ENCODE data around the gene SLC7A1. TPM values are rescaled to one million over a fixed set of nuclear protein-coding genes. Genes with fewer than 3 reads are reported as not detected.
A peak's percentile ranks its signal among the peaks of the same experiment; 100 is the strongest.
"Not testable (repeated sequence)": the region's sequence is repeated elsewhere in the genome, so short reads cannot be mapped to it uniquely, and the experiment has no call there.

SLC7A1 gene
- 79.3 and 91.5 TPM in 2 replicates for total RNA-seq

- Histone ChIP-seq H3K36me3 (ENCODE audit: control insufficient read depth, insufficient read depth, low read length) (no peaks in the 10 kb centered on the region), H3K27me3 (ENCODE audit: control insufficient read depth, insufficient read depth, low read length) (no peaks in the 10 kb centered on the region), H3K4me3 (ENCODE audit: low read depth, low read length) (peak within 1 kb of the TSS; percentile 68)
- no peak for TF ChIP-seq CTCF (IDR thresholded peaks at IDR 0.05; ENCODE audit: insufficient read depth, low read length, poor library complexity, severe bottlenecking)
- DNase-seq (ENCODE audit: low read depth) = peak; percentile 32
Observed at GRCh38 chr13:29595380-29596063, at the start of gene SLC7A1. TSS of gene SLC7A1 (minus strand) at chr13:29595688. CDS start at chr13:29536188, 59,500 bp downstream.

GRCh38 chr13:29640665-29641064, 45.2 kb upstream of the SLC7A1 start:
- TF ChIP-seq CTCF (IDR thresholded peaks at IDR 0.05; ENCODE audit: insufficient read depth, low read length, poor library complexity, severe bottlenecking) = no peak
- no peaks in the 10 kb centered on the region for H3K27me3 ChIP-seq (ENCODE audit: control insufficient read depth, insufficient read depth, low read length)
- DNase-seq (ENCODE audit: low read depth) = no peak
- H3K4me3 ChIP-seq (ENCODE audit: low read depth, low read length) = no peak overlapping the region
- no peaks in the 10 kb centered on the region for H3K36me3 ChIP-seq (ENCODE audit: control insufficient read depth, insufficient read depth, low read length)

GRCh38 chr13:29636831-29637230, 41.3 kb upstream of the SLC7A1 start:
- not testable (repeated sequence) for H3K36me3 ChIP-seq (ENCODE audit: control insufficient read depth, insufficient read depth, low read length); DNase-seq (ENCODE audit: low read depth); H3K27me3 ChIP-seq (ENCODE audit: control insufficient read depth, insufficient read depth, low read length); H3K4me3 ChIP-seq (ENCODE audit: low read depth, low read length)

GRCh38 chr13:29624997-29625396, 29.5 kb upstream of the SLC7A1 start:
- no peak for TF ChIP-seq CTCF (IDR thresholded peaks at IDR 0.05; ENCODE audit: insufficient read depth, low read length, poor library complexity, severe bottlenecking)
- Histone ChIP-seq H3K36me3 (ENCODE audit: control insufficient read depth, insufficient read depth, low read length) (no peaks in the 10 kb centered on the region), H3K4me3 (ENCODE audit: low read depth, low read length) (no peak overlapping the region), H3K27me3 (ENCODE audit: control insufficient read depth, insufficient read depth, low read length) (no peaks in the 10 kb centered on the region)
- no peak for DNase-seq (ENCODE audit: low read depth)

- Histone ChIP-seq H3K27me3 (ENCODE audit: control insufficient read depth, insufficient read depth, low read length) (no peaks in the 10 kb centered on the region), H3K36me3 (ENCODE audit: control insufficient read depth, insufficient read depth, low read length) (no peaks in the 10 kb centered on the region), H3K4me3 (ENCODE audit: low read depth, low read length) (no peak overlapping the region)
- no peak for DNase-seq (ENCODE audit: low read depth)
- TF ChIP-seq CTCF (IDR thresholded peaks at IDR 0.05; ENCODE audit: insufficient read depth, low read length, poor library complexity, severe bottlenecking) = no peak
Observed at GRCh38 chr13:29621841-29622240, 26.4 kb upstream of the SLC7A1 start.

- no peak for TF ChIP-seq CTCF (IDR thresholded peaks at IDR 0.05; ENCODE audit: insufficient read depth, low read length, poor library complexity, severe bottlenecking)
- no peaks in the 10 kb centered on the region for H3K27me3 ChIP-seq (ENCODE audit: control insufficient read depth, insufficient read depth, low read length)
Observed at GRCh38 chr13:29621051-29621800, 25.7 kb upstream of the SLC7A1 start.

More at GRCh38 chr13:29621051-29621800, 25.7 kb upstream of the SLC7A1 start:
- H3K4me3 ChIP-seq (ENCODE audit: low read depth, low read length) = no peak overlapping the region
- no peaks in the 10 kb centered on the region for H3K36me3 ChIP-seq (ENCODE audit: control insufficient read depth, insufficient read depth, low read length)
- no peak for DNase-seq (ENCODE audit: low read depth)
